DMS53 (cell line): ENCODE measurements around the gene BICRA.
A peak's percentile ranks its signal among the peaks of the same experiment; 100 is the strongest.
"Not testable (repeated sequence)": the region's sequence is repeated elsewhere in the genome, so short reads cannot be mapped to it uniquely, and the experiment has no call there.

ENCODE experiments used
- DNase-seq: peaks from one replicate; lab custom pipeline; 2025; lab: John Stamatoyannopoulos, UW

Gene BICRA

GRCh38 chr19:47694466-47695273 is 85.7 kb downstream of the BICRA start:
- no peak for DNase-seq

GRCh38 chr19:47695533-47696262 is 86.8 kb downstream of the BICRA start:
- DNase-seq: no peak

- no peak for DNase-seq
Measured at GRCh38 chr19:47696635-47697034, 87.7 kb downstream of the BICRA start.

GRCh38 chr19:47697863-47698609 is 89.1 kb downstream of the BICRA start:
- peak; percentile 91 for DNase-seq

- no peak for DNase-seq
Measured at GRCh38 chr19:47698631-47699359, 89.9 kb downstream of the BICRA start.

- DNase-seq: peak; percentile 74
Measured at GRCh38 chr19:47699360-47699917, 90.5 kb downstream of the BICRA start.

- no peak for DNase-seq
Measured at GRCh38 chr19:47700934-47701716, 92.2 kb downstream of the BICRA start.

GRCh38 chr19:47701717-47702552 is 93.0 kb downstream of the BICRA start:
- DNase-seq: no peak

- DNase-seq: no peak
Measured at GRCh38 chr19:47702671-47703070, 93.7 kb downstream of the BICRA start.

- no peak for DNase-seq
Measured at GRCh38 chr19:47703301-47703700, 94.4 kb downstream of the BICRA start.

- DNase-seq: no peak
Measured at GRCh38 chr19:47704024-47704423, 95.1 kb downstream of the BICRA start.

- no peak for DNase-seq
Measured at GRCh38 chr19:47704656-47705055, 95.7 kb downstream of the BICRA start.

- DNase-seq: peak; percentile 84
Measured at GRCh38 chr19:47707135-47707925, 98.4 kb downstream of the BICRA start.

GRCh38 chr19:47711652-47712242 is 102.8 kb downstream of the BICRA start:
- DNase-seq: no peak

- peak; percentile 28 for DNase-seq
Measured at GRCh38 chr19:47713046-47714021, 104.4 kb downstream of the BICRA start, which contains the start of gene EHD2. Gene EHD2, plus strand, starts transcription at chr19:47713422. Its CDS starts 3,191 bp downstream, at chr19:47716613.

GRCh38 chr19:47714339-47714738 is 105.4 kb downstream of the BICRA start:
- DNase-seq: no peak

- DNase-seq: not testable (repeated sequence)
Measured at GRCh38 chr19:47714855-47715254, 105.9 kb downstream of the BICRA start.
